Gastrocnemius medialis (tissue), 4 donors: ENCODE measurements around the gene ARID3B.

ENCODE experiments used
- CTCF ChIP-seq, 5 experiments: fragments of 450-650 bp in 3 of 5; fragments of 200-600 bp in 2 of 5; sonication (generic) in 2 of 5; IDR thresholded peaks in 4 of 5; conservative IDR thresholded peaks in 1 of 5; 1 replicate in 4 of 5; 2 replicates in 1 of 5; pipeline ENCODE4 v1.5.1; 2016 to 2019; ENCODE audit warnings: antibody characterized with exemption in 5 of 5, mild to moderate bottlenecking in 3 of 5, moderate library complexity in 3 of 5
- POLR2A ChIP-seq, 2 donors: fragments of 450-650 bp; IDR thresholded peaks; one replicate each; pipeline ENCODE4 v1.6.1; 2017; ENCODE audit warnings: antibody characterized with exemption in 2 of 2, mild to moderate bottlenecking in 2 of 2, moderate library complexity in 2 of 2

GRCh38 chr15:74565381-74566085, 24.5 kb downstream of the ARID3B start:
- no peak for TF ChIP-seq CTCF (IDR thresholded peaks at IDR 0.05 in 4 of 5, conservative IDR thresholded peaks at IDR 0.05 in 1 of 5)
- no peak for TF ChIP-seq POLR2A (IDR thresholded peaks at IDR 0.05)
